Hepatocyte (in vitro differentiated cells): ENCODE data around the gene NUP58. TPM values are rescaled to one million over a fixed set of nuclear protein-coding genes. Genes with fewer than 3 reads are reported as not detected.
"Not testable (repeated sequence)": the region's sequence is repeated elsewhere in the genome, so short reads cannot be mapped to it uniquely, and the experiment has no call there.

ENCODE experiments used
- DNase-seq: peaks from one replicate; pipeline ENCODE4 v3.0.0-alpha.2; 2016; ENCODE audit warnings: low spot score
- H2AFZ ChIP-seq: fragments of 200-600 bp; sonication (generic); 2 replicates; pipeline ENCODE4 v1.6.0; 2016; ENCODE audit warnings: antibody characterized with exemption, mild to moderate bottlenecking
- H3K27ac ChIP-seq: fragments of 200-600 bp; sonication (generic); 2 replicates; pipeline ENCODE4 v1.5.1; 2016; ENCODE audit warnings: mild to moderate bottlenecking
- H3K27me3 ChIP-seq: fragments of 200-600 bp; sonication (generic); 2 replicates; pipeline ENCODE4 v1.6.1; 2016
- H3K36me3 ChIP-seq: fragments of 200-600 bp; sonication (generic); replicated peaks from 2 replicates; pipeline ENCODE4 v1.5.1; 2016; ENCODE audit warnings: low read depth; ENCODE audit not compliant: insufficient read depth
- H3K4me1 ChIP-seq: fragments of 200-600 bp; sonication (generic); 2 replicates; pipeline ENCODE4 v1.5.1; 2016; ENCODE audit warnings: mild to moderate bottlenecking, moderate library complexity; ENCODE audit not compliant: insufficient read depth
- H3K4me2 ChIP-seq: fragments of 200-600 bp; sonication (generic); 2 replicates; pipeline ENCODE4 v1.6.0; 2016
- H3K4me3 ChIP-seq: fragments of 200-600 bp; sonication (generic); 2 replicates; pipeline ENCODE4 v1.5.1; 2016; ENCODE audit warnings: mild to moderate bottlenecking
- H3K79me2 ChIP-seq: fragments of 200-600 bp; sonication (generic); 2 replicates; pipeline ENCODE4 v1.6.0; 2017; ENCODE audit warnings: mild to moderate bottlenecking
- H3K9me2 ChIP-seq: fragments of 200-600 bp; sonication (generic); replicated peaks from 2 replicates; pipeline ENCODE4 v1.6.0; 2017; ENCODE audit warnings: mild to moderate bottlenecking; ENCODE audit not compliant: insufficient read depth
- H3K9me3 ChIP-seq: fragments of 200-600 bp; sonication (generic); 2 replicates; pipeline ENCODE4 v1.5.1; 2016; ENCODE audit warnings: low read depth, mild to moderate bottlenecking
- H4K20me1 ChIP-seq: fragments of 200-600 bp; sonication (generic); 2 replicates; pipeline ENCODE4 v1.6.0; 2016; ENCODE audit warnings: mild to moderate bottlenecking; ENCODE audit not compliant: insufficient read depth, poor library complexity, severe bottlenecking
- CTCF ChIP-seq: fragments of 200-600 bp; sonication (generic); IDR thresholded peaks from 2 replicates; pipeline ENCODE4 v1.5.1; 2016; ENCODE audit warnings: antibody characterized with exemption, mild to moderate bottlenecking; ENCODE audit not compliant: poor library complexity
- EZH2 ChIP-seq: fragments of 200-600 bp; sonication (generic); IDR thresholded peaks from 2 replicates; pipeline ENCODE4 v1.6.1; 2016; ENCODE audit warnings: antibody characterized with exemption, mild to moderate bottlenecking, borderline replicate concordance
- EZH2phosphoT487 ChIP-seq: fragments of 200-600 bp; sonication (generic); IDR thresholded peaks from one replicate; pipeline ENCODE4 v1.6.1; 2018; ENCODE audit warnings: antibody characterized with exemption, mild to moderate bottlenecking, low read depth, moderate library complexity; ENCODE audit not compliant: unreplicated experiment, severe bottlenecking
- WGBS: methylation state at CpG from one replicate; pipeline ENCODE4 v1.1.6; 2016; ENCODE audit warnings: low lambda C conversion rate; ENCODE audit errors: missing lambda C conversion rate; 5-methylcytosine and 5-hydroxymethylcytosine counted together
- polyA plus RNA-seq: library from polyadenylated mRNA; unstranded; fragments of >200 nt; fragmentation: Nextera tagmentation; extraction: Ambion mirVana; gene quantifications from 2 replicates; pipeline ENCODE4 v1.2.1, GENCODE V29; 2016
- total RNA-seq: library from RNA; depleted of rRNA; stranded (reverse); fragments of >200 nt; gene quantifications from 2 replicates; pipeline ENCODE4 v1.2.3, GENCODE V29; 2014

Gene NUP58
- total and polyA plus RNA-seq, 2 experiments from 2014 or later = 16.0 to 61.3 TPM

- peaks cover 48% of the 10 kb centered on the region for H3K79me2 ChIP-seq
Measured at GRCh38 chr13:25310891-25311290, 9.5 kb downstream of the NUP58 start.

DNA sequence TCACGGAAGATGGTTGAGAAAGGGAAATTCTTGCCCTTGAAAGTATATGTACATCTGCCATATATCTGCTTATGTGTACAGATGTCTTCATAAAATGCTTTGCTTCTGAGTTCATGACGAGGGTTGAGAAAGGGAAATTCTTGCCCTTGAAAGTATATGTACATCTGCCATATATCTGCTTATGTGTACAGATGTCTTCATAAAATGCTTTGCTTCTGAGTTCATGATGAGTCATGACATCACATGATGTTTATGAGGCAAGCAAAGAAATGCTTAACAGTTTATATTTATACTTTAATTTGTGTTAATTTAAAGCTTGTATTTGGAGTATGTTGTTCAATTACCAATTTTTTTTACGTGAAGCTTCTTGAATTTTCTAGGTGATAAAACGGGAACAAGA is 17.5 kb downstream of the NUP58 start:
- not testable (repeated sequence) for H3K4me1 ChIP-seq, H3K79me2 ChIP-seq, H3K4me2 ChIP-seq, H3K36me3 ChIP-seq, H3K27me3 ChIP-seq, H4K20me1 ChIP-seq, H2AFZ ChIP-seq, H3K9me3 ChIP-seq, H3K9me2 ChIP-seq, H3K4me3 ChIP-seq
- peak overlapping the region; percentile 70 for H3K27ac ChIP-seq
- peak; percentile 20 for DNase-seq
- WGBS = 86% methylated on average over 4 of the region's 4 CpGs

More at GRCh38 chr13:25310891-25311290, 9.5 kb downstream of the NUP58 start:
- DNase-seq = no peak
- no peaks in the 10 kb centered on the region for H3K36me3 ChIP-seq
- peaks cover 5% of the 10 kb centered on the region for H3K4me1 ChIP-seq
- no peaks in the 10 kb centered on the region for H3K27me3 ChIP-seq
- no peak overlapping the region for H3K4me3 ChIP-seq
- no peak overlapping the region for H3K27ac ChIP-seq
- H3K9me2 ChIP-seq = no peaks in the 10 kb centered on the region
- H4K20me1 ChIP-seq = peaks cover 10% of the 10 kb centered on the region
- 98% methylated on average over 3 of the region's 3 CpGs for WGBS
- no peaks in the 10 kb centered on the region for H3K9me3 ChIP-seq
- TF ChIP-seq EZH2 = no peak
- H3K4me2 ChIP-seq = no peak overlapping the region
- H2AFZ ChIP-seq = no peak overlapping the region

DNA sequence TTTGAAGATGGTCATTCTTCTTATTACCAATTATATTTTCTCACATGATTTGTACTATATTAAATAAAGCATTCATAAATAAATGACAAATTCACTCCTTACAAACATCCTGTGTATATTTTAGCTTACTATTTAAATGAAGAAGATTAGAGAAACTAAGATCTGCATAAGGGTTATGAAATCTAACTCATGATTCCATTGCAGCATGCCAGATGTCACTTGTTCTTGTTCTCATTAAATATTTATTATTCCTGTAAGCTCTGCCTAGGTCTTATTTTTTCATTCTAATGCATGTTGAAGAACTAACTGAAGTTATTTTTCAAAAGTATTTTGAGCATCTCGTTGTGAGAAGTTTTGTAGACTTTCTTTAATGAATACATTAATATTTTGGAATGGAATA is 18.3 kb downstream of the NUP58 start:
- no peaks in the 10 kb centered on the region for H3K27me3 ChIP-seq
- WGBS = 89% methylated on average over 1 of the region's 1 CpG
- no peaks in the 10 kb centered on the region for H4K20me1 ChIP-seq
- no peaks in the 10 kb centered on the region for H3K9me3 ChIP-seq
- H3K79me2 ChIP-seq = peaks cover 3% of the 10 kb centered on the region
- no peak for TF ChIP-seq EZH2phosphoT487
- no peak for TF ChIP-seq EZH2
- no peak for TF ChIP-seq CTCF
- H3K4me3 ChIP-seq = no peak overlapping the region
- H3K4me1 ChIP-seq = no peaks in the 10 kb centered on the region
- H2AFZ ChIP-seq = no peak overlapping the region
- no peaks in the 10 kb centered on the region for H3K36me3 ChIP-seq
- no peak for DNase-seq
- no peak overlapping the region for H3K4me2 ChIP-seq
- no peak overlapping the region for H3K27ac ChIP-seq
- no peaks in the 10 kb centered on the region for H3K9me2 ChIP-seq

DNA sequence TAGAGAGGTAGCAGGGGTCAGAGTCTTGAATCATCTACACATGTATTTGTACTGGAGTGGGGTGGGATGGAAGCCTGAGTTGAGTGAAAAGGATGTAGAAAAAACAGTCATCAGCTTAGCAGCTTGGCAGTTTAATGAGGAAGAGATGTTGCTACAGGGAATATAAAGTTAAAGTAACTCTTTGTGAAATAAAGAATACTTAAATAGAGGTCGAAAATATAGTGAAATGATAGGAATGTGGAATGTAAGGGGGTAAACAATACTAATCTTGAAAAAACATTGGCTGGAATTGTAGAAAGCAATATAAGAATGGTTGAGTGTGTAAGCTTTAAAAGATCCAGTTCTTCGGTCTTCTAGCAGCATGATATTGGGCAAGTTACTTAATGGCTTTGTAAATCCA is 22.7 kb downstream of the NUP58 start:
- Histone ChIP-seq H3K9me3 (no peaks in the 10 kb centered on the region), H3K79me2 (no peaks in the 10 kb centered on the region), H3K27me3 (no peaks in the 10 kb centered on the region), H3K36me3 (no peaks in the 10 kb centered on the region), H3K27ac (no peak overlapping the region), H4K20me1 (no peaks in the 10 kb centered on the region), H2AFZ (no peak overlapping the region), H3K4me3 (no peak overlapping the region), H3K4me1 (no peaks in the 10 kb centered on the region), H3K4me2 (no peak overlapping the region), H3K9me2 (no peaks in the 10 kb centered on the region)
- WGBS = 83% methylated on average over 2 of the region's 2 CpGs
- TF ChIP-seq EZH2 = no peak
- no peak for TF ChIP-seq EZH2phosphoT487
- TF ChIP-seq CTCF = no peak
- DNase-seq = no peak
